NCI-H1105 (cell line): Measurements from ENCODE around the gene GBX1.

Source experiments
- DNase-seq: peaks from one replicate; lab custom pipeline; 2025; lab: John Stamatoyannopoulos, UW

The GBX1 gene

DNA sequence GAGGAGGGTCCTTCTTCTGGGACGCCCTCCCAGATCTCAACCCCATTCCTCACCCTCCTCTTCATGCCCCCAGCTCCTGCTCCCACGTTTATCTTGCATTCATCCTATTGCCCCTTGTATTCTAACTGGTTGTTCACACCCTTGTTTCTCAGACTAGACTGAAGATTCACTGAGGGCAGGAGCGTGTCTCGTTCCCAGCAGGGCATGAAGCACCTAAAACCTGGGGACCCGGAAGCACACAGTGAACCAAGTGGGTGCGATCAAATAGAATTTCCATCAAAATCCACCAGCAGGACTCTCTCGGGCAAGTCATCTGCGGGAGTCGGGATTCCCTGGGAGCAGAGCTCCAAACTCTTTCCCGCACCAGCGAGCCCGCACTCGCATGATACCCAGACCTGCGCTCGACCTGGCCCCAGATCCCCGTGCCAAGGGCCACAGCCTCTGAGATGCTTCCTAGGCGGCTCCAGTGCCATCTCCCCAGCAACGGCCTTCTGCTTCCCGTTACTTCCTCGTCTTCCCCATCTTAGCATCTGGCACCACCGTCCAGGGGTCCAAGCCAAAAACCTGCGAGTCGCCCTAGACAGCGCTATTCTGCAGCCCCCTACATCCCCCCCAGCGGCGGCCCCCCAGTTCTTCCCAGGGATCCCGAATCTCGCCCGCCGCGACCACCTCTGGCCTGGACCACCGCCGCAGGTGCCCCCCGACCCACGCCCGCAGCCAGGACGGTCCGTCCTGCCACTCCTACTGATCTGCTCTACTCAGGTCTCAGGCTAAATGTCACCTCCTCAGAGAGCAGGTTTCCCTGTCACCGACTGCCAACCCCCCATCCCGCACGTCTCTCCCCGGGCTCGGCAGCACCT lies 6.1 kb upstream of the GBX1 start:
- no peak for DNase-seq

DNA sequence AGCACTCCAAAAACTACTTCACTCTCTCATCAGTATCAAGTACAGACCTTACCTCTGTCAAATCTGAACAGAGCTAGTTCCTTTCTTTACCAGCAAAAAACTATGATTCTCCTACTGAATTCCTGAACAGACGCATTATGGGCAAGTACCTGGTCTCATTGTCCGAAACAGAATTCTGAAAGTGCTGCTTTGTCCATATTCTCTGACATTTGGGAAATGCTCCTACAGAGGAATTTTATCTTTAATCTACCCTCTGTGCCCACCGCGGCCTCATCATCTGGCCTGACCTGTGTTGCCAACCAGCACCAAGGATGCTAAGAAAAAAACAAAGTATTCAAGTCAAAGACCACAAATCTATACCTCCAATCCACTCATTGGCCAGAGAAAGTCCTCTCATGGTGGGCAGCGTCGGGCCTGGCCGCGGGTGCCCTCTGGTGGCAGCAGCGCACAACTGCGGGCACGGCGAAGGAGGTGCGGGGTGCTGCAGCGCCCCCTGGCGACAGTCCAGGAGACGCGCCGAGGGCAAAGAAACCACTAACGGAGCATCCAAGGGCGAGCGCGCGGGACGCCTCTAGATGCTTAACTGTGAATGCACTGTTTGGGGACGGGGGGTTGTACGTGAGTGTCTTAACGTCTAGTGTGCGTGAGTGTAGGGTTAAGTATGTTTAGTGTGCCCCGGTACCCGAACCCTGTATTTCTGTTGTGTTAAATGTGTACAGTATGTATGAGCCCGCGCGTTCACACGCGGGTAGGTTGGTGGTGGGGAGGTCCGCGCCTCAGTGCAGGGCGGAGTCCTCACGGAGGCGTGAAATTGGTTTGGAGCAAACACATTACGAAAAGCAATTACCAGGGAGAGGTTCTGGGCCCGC lies 5.0 kb upstream of the GBX1 start:
- peak; percentile 50 for DNase-seq

DNA sequence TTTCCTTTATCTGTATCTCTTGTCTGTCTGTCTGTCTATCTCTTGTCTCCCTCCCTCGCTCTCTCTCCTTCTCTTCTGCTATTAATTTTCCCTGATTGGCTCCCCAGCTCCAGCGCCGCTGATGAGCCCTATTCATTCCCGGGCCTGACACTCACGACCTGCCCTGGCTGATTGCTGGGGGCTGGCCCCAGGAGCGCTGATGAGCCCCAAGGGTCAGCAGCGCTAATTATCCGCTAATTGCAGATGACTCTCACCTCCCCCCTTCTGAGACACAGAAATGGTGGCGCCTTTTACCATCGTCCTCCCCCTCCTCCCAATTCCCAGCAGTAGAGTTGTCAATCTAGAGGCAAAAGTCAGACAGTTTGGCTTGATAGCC lies 1.3 kb upstream of the GBX1 start:
- no peak for DNase-seq

- peak; percentile 7 for DNase-seq
Measured at GRCh38 chr7:151168003-151168786, 701 bp upstream of the GBX1 start.

DNA sequence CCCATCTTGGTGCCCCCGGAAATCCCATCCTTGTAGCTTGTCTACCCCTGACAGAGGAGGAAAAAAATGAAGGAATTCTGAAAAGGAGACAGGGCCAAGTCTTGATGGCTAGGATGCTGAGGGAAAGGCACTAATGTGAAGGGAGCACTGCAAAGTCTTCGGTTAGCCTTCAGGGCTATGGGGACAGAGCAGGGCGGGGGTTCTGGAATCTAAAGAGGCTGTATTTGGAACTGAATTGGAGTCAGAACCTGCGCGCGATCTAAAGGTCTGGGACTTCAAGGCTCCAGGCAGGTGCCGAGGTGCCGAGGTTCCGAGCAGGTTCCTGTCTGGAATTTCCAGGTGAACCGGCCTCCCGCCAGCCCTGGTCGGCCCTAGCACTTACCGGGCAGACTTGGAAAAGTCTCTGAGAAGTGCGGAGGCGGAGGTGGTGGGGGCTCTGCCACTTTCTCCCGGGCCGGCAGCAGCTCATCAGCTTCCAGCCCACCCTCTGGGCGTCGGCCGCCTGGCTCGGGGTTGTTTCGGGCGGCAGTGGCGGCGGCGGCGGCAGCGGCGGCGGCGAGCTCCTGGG lies 781 bp downstream of the GBX1 start:
- no peak for DNase-seq

DNA sequence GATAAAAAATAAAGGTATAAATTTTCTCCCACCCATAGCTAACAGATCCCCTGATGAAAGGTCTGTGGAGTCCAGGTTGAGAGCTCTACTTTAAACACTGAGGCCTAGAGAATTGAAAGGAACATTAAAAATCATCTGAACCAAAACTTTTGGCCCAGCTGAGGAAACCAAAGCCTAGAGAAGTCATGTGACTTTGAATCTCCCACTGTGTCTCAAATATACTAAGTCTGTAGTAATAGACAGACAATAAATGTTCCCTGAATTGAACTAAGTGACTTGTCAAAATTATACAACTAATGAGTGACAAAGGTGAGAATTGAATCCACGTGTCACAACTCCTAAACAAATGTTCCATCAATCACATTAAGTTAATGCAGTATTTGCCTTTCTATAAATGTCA lies 5.7 kb downstream of the GBX1 start:
- DNase-seq: no peak

- no peak for DNase-seq
Measured at GRCh38 chr7:151157645-151158329, 9.7 kb downstream of the GBX1 start.

GRCh38 chr7:151152643-151153513 lies 14.6 kb downstream of the GBX1 start:
- no peak for DNase-seq

- no peak for DNase-seq
Measured at GRCh38 chr7:151150388-151150787, 17.1 kb downstream of the GBX1 start.

DNA sequence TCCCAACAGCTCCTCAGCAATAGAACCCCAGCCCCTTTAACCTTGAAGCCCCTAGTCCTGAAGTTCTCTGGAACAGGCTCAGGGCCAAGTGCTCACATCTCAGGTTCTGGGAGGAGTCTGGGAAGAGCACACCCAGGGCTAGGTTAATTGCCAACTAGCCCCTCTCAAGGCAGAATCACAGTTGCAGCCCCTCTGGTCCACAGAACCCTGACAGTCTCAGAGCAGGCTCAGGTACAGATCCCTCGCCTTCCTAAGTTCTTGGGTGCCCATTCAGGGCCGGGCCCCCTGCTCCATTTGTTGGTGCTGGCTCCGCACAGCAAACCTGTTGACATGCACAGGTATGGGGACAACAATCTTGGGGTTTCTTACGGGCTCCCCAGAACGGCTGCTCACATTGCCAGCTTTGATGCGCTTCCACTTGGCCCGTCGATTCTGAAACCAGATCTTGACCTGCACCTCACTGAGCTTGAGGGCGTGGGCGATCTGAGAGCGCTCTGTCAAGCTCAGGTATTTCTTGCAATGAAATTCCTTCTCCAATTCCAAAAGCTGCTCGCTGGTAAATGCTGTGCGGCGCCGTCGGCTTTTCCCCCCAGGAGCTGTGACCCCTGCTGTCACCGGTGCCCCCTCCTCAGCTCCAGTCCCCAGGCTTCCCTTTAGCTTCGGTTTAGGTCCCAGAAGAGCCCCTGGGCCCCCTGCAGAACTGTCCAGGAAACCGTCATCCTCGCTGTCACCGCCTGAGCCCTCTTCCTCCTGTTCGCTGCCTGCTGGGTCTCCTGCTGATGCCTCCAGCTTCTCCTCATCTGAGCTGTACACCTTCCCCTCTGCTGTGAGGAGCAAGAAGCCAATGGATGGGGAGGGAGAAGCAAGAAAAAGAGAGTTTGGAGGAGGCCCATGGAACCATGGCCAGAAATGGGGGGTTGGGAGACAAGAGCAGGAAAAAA lies 18.9 kb downstream of the GBX1 start:
- DNase-seq: no peak

DNA sequence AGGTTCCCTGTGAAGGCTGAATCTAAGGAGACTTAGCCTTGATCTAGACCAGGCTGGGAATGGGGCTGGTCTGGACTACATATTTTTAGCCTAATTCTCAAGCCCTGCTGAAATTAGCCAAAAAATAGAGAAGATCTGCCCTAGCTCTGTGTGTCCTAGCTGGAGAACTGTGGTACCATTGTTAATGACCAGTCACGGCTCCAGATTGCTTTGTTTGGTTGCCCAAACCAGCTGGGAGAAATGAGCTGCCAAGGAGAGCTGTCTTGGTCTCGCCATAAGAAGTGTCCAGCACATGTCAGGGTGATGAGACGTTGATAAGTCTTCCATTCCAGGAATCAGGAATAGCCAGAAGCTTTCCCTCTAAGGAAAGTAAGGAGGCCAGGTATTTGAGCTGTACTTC lies 20.7 kb downstream of the GBX1 start:
- DNase-seq: no peak

- DNase-seq: no peak
Measured at GRCh38 chr7:151144387-151144786, 23.1 kb downstream of the GBX1 start.

- DNase-seq: no peak
Measured at GRCh38 chr7:151143261-151144015, 24.1 kb downstream of the GBX1 start.

DNA sequence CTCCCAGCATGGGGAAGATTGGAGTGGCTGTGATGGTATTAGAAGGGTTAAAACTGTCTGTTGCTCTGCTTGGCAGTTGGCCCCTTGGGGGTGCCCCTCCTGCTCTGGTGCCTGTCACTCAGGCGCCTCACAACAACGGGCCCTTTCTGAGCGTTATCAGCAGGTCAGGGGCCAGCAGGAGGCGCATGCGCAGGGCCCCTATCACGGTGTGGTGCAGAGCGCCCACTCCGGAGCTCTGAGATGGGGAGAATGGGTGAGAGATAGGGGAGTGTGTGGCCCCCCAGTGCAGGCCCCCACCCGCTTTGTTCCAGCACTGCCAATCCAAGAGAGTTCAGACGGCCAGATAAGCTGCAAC lies 24.8 kb downstream of the GBX1 start:
- no peak for DNase-seq

DNA sequence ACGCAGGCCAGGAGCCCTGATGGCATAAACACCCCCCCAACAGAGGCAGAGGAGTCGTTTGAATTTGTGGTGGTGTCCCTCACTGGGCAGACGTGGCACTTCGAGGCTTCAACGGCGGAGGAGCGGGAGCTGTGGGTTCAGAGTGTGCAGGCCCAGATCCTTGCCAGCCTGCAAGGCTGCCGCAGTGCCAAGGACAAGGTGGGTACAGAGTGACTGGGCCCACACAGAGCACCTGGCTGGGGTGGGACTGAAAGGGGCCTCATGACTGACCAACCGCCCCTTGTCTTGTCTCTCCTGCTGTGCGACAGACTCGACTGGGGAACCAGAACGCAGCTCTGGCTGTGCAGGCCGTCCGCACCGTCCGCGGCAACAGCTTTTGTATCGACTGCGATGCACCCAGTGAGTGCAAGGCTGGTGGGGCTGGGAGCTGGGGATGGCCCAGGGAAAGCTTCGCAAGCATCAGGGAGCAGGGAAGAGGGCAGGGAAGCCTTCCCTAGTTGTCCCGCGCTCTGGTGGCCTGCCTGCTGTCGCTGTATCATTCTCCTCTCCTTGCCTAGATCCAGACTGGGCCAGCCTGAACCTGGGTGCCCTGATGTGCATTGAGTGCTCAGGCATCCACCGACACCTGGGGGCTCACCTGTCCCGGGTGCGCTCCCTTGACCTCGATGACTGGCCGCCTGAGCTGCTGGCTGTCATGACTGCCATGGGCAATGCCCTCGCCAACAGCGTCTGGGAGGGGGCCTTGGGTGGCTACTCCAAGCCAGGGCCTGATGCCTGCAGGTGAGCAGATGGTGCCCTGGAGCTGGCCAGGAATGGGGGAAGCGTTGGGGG lies 25.4 kb downstream of the GBX1 start:
- DNase-seq: no peak

DNA sequence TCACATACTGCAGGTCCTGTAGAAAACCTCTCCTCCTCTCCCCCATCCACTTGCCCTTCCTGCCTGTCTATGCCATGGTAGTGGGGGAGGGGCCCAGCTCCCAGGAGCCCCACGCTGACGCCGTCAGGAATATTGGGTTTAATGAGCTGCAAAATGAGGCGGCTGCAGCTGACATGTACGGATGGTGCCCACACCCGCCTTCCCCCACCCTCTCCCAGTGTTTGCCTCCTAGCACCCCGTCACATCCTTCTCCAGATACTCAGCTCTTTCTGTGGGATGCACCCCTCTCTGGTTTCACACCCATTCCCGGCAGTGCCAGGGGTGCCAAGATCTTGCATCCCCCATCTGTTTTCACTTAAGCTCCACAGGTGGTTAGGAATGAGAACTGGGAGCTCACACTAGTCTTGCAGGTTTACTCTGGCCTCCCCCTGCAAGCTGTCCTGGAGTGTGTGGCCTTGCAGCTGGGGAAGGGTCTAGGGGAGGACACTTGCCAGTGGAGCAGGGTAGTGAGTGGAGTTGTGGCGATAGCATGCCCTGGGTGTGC lies 26.1 kb downstream of the GBX1 start:
- DNase-seq: no peak

- no peak for DNase-seq
Measured at GRCh38 chr7:151140826-151141225, 26.7 kb downstream of the GBX1 start.
